ENCODE measurements around the gene CHADL. TPM values are rescaled to one million over a fixed set of nuclear protein-coding genes. Genes with fewer than 3 reads are reported as not detected.

The CHADL gene
- total and polyA plus RNA-seq, 9 of the 15 experiments (the other 6 are each of a cell fraction or from before 2014, with no cell fraction given): not detected

DNA sequence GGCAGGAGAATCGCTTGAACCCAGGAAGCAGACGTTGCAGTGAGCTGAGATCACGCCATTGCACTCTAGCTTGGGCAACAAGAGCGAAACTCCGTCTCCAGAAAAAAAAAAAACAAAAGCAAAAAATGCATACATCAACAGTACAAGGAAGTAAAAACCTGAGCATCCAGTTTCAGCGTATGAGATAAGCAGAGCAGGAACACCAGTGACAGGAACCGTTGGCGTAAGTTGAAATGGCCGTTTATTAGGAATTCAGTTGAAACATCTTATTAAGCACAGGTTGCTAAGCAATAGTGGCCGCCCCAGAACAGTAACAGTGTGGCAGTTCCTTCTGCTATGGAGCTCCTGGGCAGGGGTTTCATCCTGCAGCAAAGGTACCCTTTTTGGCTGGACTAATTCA lies 39.6 kb downstream of the CHADL start:
- Histone ChIP-seq H3K9me1 (ENCODE audit: control insufficient read depth, insufficient read depth, low read length) (no peaks in the 10 kb centered on the region), H2AFZ (ENCODE audit: low read depth, low read length) (no peak overlapping the region), H3K79me2 (ENCODE audit: control insufficient read depth, insufficient read depth, low read length) (peaks cover 10% of the 10 kb centered on the region), H3K4me3 (no peak overlapping the region), H3K9ac (ENCODE audit: insufficient read depth in 1 of 2, low read depth in 2 of 2, low read length in 2 of 2) (no peak overlapping the region), H3K36me3 (ENCODE audit: control insufficient read depth, insufficient read depth, low read length) (no peaks in the 10 kb centered on the region), H3K27ac (ENCODE audit: extremely low read depth, low read depth, low read length) (no peak overlapping the region), H3K4me2 (ENCODE audit: insufficient read depth, low read length) (peak overlapping the region; percentile 12; the same call in 1 of the 2 replicates), H3K27me3 (ENCODE audit: control insufficient read depth in 2 of 2, insufficient read depth in 2 of 2, low read length in 2 of 2) (no peaks in the 10 kb centered on the region), H3K4me1 (replicated peaks in 1 of 2; ENCODE audit: control insufficient read depth in 2 of 2, insufficient read depth in 2 of 2, low read length in 2 of 2) (peaks cover 2 to 18% of the 10 kb centered on the region in 2 experiments; a peak in 3 of 5 replicates), H4K20me1 (replicated peaks; ENCODE audit: control insufficient read depth, insufficient read depth, low read length) (no peaks in the 10 kb centered on the region), H3K9me3 (replicated peaks; ENCODE audit: control insufficient read depth, insufficient read depth, low read depth, low read length) (no peaks in the 10 kb centered on the region)
- no TSS peak for BruUV-seq (replicated peaks)
- DNase-seq (ENCODE audit: extremely low read depth in 1 of 4, low spot score in 3 of 4) (no peak), FAIRE-seq (no peak), ATAC-seq (no peak)
- CTCF ChIA-PET (ENCODE audit: low intra/inter-chr PET ratio): no interaction called here
- in situ Hi-C loops (cut with MboI) (no loop called here), intact Hi-C loops (cut with micrococcal nuclease) (no loop called here)
- WGBS (ENCODE audit: insufficient coverage, low coverage, missing lambda C conversion rate): 35% methylated on average over 6 of the region's 10 CpGs
- POLR2A ChIA-PET: no interaction called here
- TF ChIP-seq BACH1 (tag; IDR thresholded peaks at IDR 0.05): no peak
- TF ChIP-seq FOXJ2 (tag; IDR thresholded peaks at IDR 0.05): no peak
- no peak for TF ChIP-seq PCBP2 (IDR thresholded peaks at IDR 0.05; ENCODE audit: low read depth, low read length, poor library complexity, severe bottlenecking)
- TF ChIP-seq, protein P1, sequence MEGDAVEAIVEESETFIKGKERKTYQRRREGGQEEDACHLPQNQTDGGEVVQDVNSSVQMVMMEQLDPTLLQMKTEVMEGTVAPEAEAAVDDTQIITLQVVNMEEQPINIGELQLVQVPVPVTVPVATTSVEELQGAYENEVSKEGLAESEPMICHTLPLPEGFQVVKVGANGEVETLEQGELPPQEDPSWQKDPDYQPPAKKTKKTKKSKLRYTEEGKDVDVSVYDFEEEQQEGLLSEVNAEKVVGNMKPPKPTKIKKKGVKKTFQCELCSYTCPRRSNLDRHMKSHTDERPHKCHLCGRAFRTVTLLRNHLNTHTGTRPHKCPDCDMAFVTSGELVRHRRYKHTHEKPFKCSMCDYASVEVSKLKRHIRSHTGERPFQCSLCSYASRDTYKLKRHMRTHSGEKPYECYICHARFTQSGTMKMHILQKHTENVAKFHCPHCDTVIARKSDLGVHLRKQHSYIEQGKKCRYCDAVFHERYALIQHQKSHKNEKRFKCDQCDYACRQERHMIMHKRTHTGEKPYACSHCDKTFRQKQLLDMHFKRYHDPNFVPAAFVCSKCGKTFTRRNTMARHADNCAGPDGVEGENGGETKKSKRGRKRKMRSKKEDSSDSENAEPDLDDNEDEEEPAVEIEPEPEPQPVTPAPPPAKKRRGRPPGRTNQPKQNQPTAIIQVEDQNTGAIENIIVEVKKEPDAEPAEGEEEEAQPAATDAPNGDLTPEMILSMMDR (IDR thresholded peaks at IDR 0.05 in 2 of 3, conservative IDR thresholded peaks at IDR 0.05 in 1 of 3; ENCODE audit: insufficient read depth in 2 of 3, low read depth in 1 of 3, low read length in 3 of 3): no peak
- TF ChIP-seq EZH2 (IDR thresholded peaks at IDR 0.05; ENCODE audit: borderline replicate concordance, low read depth, low read length): no peak
- no peak for TF ChIP-seq PTTG1 (tag; IDR thresholded peaks at IDR 0.05; ENCODE audit: low read depth)
- no peak for TF ChIP-seq RHOXF2B (CRISPR knock-in tag; conservative IDR thresholded peaks at IDR 0.05)
- no peak for TF ChIP-seq POLR2AphosphoS5 (IDR thresholded peaks at IDR 0.05; ENCODE audit: control insufficient read depth, insufficient read depth, low read depth, low read length)
- TF ChIP-seq SMAD4 (CRISPR knock-in tag; conservative IDR thresholded peaks at IDR 0.05): no peak
- TF ChIP-seq TEAD4 (IDR thresholded peaks at IDR 0.05; ENCODE audit: low read length): no peak
- TF ChIP-seq TEAD4 (CRISPR knock-in tag; IDR thresholded peaks at IDR 0.05; ENCODE audit: borderline replicate concordance): no peak
- TF ChIP-seq XRCC5 (IDR thresholded peaks at IDR 0.05; ENCODE audit: low read depth, low read length): no peak
- TF ChIP-seq, protein P2, sequence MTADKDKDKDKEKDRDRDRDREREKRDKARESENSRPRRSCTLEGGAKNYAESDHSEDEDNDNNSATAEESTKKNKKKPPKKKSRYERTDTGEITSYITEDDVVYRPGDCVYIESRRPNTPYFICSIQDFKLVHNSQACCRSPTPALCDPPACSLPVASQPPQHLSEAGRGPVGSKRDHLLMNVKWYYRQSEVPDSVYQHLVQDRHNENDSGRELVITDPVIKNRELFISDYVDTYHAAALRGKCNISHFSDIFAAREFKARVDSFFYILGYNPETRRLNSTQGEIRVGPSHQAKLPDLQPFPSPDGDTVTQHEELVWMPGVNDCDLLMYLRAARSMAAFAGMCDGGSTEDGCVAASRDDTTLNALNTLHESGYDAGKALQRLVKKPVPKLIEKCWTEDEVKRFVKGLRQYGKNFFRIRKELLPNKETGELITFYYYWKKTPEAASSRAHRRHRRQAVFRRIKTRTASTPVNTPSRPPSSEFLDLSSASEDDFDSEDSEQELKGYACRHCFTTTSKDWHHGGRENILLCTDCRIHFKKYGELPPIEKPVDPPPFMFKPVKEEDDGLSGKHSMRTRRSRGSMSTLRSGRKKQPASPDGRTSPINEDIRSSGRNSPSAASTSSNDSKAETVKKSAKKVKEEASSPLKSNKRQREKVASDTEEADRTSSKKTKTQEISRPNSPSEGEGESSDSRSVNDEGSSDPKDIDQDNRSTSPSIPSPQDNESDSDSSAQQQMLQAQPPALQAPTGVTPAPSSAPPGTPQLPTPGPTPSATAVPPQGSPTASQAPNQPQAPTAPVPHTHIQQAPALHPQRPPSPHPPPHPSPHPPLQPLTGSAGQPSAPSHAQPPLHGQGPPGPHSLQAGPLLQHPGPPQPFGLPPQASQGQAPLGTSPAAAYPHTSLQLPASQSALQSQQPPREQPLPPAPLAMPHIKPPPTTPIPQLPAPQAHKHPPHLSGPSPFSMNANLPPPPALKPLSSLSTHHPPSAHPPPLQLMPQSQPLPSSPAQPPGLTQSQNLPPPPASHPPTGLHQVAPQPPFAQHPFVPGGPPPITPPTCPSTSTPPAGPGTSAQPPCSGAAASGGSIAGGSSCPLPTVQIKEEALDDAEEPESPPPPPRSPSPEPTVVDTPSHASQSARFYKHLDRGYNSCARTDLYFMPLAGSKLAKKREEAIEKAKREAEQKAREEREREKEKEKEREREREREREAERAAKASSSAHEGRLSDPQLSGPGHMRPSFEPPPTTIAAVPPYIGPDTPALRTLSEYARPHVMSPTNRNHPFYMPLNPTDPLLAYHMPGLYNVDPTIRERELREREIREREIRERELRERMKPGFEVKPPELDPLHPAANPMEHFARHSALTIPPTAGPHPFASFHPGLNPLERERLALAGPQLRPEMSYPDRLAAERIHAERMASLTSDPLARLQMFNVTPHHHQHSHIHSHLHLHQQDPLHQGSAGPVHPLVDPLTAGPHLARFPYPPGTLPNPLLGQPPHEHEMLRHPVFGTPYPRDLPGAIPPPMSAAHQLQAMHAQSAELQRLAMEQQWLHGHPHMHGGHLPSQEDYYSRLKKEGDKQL (CRISPR knock-in tag; IDR thresholded peaks at IDR 0.05; ENCODE audit: borderline replicate concordance): no peak
- TF ChIP-seq, protein P3, sequence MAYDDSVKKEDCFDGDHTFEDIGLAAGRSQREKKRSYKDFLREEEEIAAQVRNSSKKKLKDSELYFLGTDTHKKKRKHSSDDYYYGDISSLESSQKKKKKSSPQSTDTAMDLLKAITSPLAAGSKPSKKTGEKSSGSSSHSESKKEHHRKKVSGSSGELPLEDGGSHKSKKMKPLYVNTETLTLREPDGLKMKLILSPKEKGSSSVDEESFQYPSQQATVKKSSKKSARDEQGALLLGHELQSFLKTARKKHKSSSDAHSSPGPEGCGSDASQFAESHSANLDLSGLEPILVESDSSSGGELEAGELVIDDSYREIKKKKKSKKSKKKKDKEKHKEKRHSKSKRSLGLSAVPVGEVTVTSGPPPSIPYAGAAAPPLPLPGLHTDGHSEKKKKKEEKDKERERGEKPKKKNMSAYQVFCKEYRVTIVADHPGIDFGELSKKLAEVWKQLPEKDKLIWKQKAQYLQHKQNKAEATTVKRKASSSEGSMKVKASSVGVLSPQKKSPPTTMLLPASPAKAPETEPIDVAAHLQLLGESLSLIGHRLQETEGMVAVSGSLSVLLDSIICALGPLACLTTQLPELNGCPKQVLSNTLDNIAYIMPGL (CRISPR knock-in tag; IDR thresholded peaks at IDR 0.05): no peak
